OCI-LY7 (cell line): ENCODE data around the gene DMD. TPM values are rescaled to one million over a fixed set of nuclear protein-coding genes. Genes with fewer than 3 reads are reported as not detected.

Experiments
- BruUV-seq: library from RNA; stranded (reverse); fragments of 400-500 nt; replicated peaks from 2 replicates; lab custom pipeline; 2021; lab: Mats Ljungman, UMichigan
- CTCF ChIA-PET: fragments of 300-600 bp; sonication (Branson Sonifier 250); formaldehyde crosslinking; loops from one replicate; lab custom pipeline; 2022; ENCODE audit warnings: antibody characterized with exemption; ENCODE audit not compliant: unreplicated experiment; lab: Charles Lee
- POLR2A ChIA-PET: fragments of 300-600 bp; sonication (Branson Sonifier 250); formaldehyde crosslinking; loops from one replicate; lab custom pipeline; 2022; ENCODE audit warnings: antibody characterized with exemption; lab: Charles Lee
- DNase-seq: peaks from one replicate; pipeline ENCODE4 v3.0.0-alpha.2; 2015; ENCODE audit warnings: low spot score
- H2AFZ ChIP-seq: fragments of 200-600 bp; sonication (generic), shearing (Covaris generic); 2 replicates; pipeline ENCODE4 v1.6.1; 2014; ENCODE audit warnings: mild to moderate bottlenecking, antibody characterized with exemption, low read length, moderate library complexity
- H3K27ac ChIP-seq: fragments of 200-600 bp; sonication (generic); 2 replicates; pipeline ENCODE4 v1.5.1; 2014; ENCODE audit warnings: mixed run types, low read depth, mild to moderate bottlenecking, moderate library complexity, low read length, inconsistent platforms; ENCODE audit not compliant: poor library complexity, severe bottlenecking
- H3K36me3 ChIP-seq: fragments of 200-600 bp; sonication (generic); 2 replicates; pipeline ENCODE4 v1.6.1; 2014; ENCODE audit warnings: mild to moderate bottlenecking, antibody characterized with exemption, low read length, moderate library complexity, mixed read lengths; ENCODE audit not compliant: insufficient read depth
- H3K4me1 ChIP-seq: fragments of 200-600 bp; sonication (generic); 2 replicates; pipeline ENCODE4 v1.5.1; 2014; ENCODE audit warnings: mild to moderate bottlenecking, low read length; ENCODE audit not compliant: insufficient read depth, poor library complexity, severe bottlenecking
- H3K4me2 ChIP-seq: fragments of 200-600 bp; sonication (generic); 2 replicates; pipeline ENCODE4 v1.6.1; 2014; ENCODE audit warnings: mild to moderate bottlenecking, low read length
- H3K4me3 ChIP-seq: fragments of 200-600 bp; sonication (generic); 2 replicates; pipeline ENCODE4 v1.5.1; 2014; ENCODE audit warnings: mild to moderate bottlenecking, low read depth, low read length; ENCODE audit not compliant: poor library complexity, severe bottlenecking
- H3K79me2 ChIP-seq: fragments of 200-600 bp; sonication (generic); 2 replicates; pipeline ENCODE4 v1.6.1; 2016; ENCODE audit warnings: low read depth, mild to moderate bottlenecking, low read length, moderate library complexity, mixed read lengths; ENCODE audit not compliant: insufficient read depth
- H3K9me2 ChIP-seq: fragments of 200-600 bp; sonication (generic); 2 replicates; pipeline ENCODE4 v1.6.1; 2016; ENCODE audit warnings: mild to moderate bottlenecking, low read length, mixed read lengths; ENCODE audit not compliant: insufficient read depth
- H3K9me3 ChIP-seq: fragments of 200-600 bp; sonication (generic); 2 replicates; pipeline ENCODE4 v1.6.1; 2014; ENCODE audit warnings: mild to moderate bottlenecking, mixed run types, low read length, mixed read lengths
- H4K20me1 ChIP-seq: fragments of 200-600 bp; sonication (generic); 2 replicates; pipeline ENCODE4 v1.6.1; 2014; ENCODE audit warnings: mild to moderate bottlenecking, antibody characterized with exemption, low read length, moderate library complexity, mixed read lengths; ENCODE audit not compliant: insufficient read depth
- CTCF ChIP-seq: fragments of 200-600 bp; sonication (generic); conservative IDR thresholded peaks from 2 replicates; pipeline ENCODE4 v1.5.1; 2014; ENCODE audit warnings: mild to moderate bottlenecking, antibody characterized with exemption, low read length, moderate library complexity, mixed read lengths
- EZH2phosphoT487 ChIP-seq: fragments of 200-600 bp; sonication (generic); IDR thresholded peaks from 2 replicates; pipeline ENCODE4 v1.6.1; 2018; ENCODE audit warnings: low read depth, borderline replicate concordance, mild to moderate bottlenecking, mixed run types, antibody characterized with exemption, low read length, moderate library complexity, mixed read lengths
- intact Hi-C: fragments of 100-400 bp; cut with micrococcal nuclease; formaldehyde crosslinking; loops from one replicate; pipeline ENCODE4 v1.10.0; 2022; ENCODE audit not compliant: unreplicated experiment
- total RNA-seq, 2 experiments: library from RNA; depleted of rRNA in 1 of 2; stranded (reverse); fragments of >200 nt in 1 of 2; shearing (Covaris generic) in 1 of 2; gene quantifications; 2 replicates each; pipeline ENCODE4 v1.2.3, GENCODE V29; 2014 to 2022

Gene DMD
- total RNA-seq, 2 experiments from 2014 or later = 20.5 to 61.4 TPM

- Histone ChIP-seq H3K36me3 (no peaks in the 10 kb centered on the region), H3K9me3 (no peaks in the 10 kb centered on the region), H3K4me3 (no peak overlapping the region), H3K4me1 (no peaks in the 10 kb centered on the region), H2AFZ (no peak overlapping the region), H3K79me2 (no peaks in the 10 kb centered on the region), H3K9me2 (no peaks in the 10 kb centered on the region), H4K20me1 (no peaks in the 10 kb centered on the region), H3K27ac (no peak overlapping the region), H3K4me2 (no peak overlapping the region)
- BruUV-seq = no TSS peak
- no peak for DNase-seq
- CTCF ChIA-PET = no interaction called here
- intact Hi-C loops = no loop called here
- POLR2A ChIA-PET = no interaction called here
- TF ChIP-seq CTCF (no peak), EZH2phosphoT487 (no peak)
Measured at GRCh38 chrX:32874839-32875238, 336.5 kb downstream of the DMD start.

- no peaks in the 10 kb centered on the region for H3K9me2 ChIP-seq
- TF ChIP-seq EZH2phosphoT487 (no peak), CTCF (no peak)
- no peak for DNase-seq
- H3K4me3 ChIP-seq = no peak overlapping the region
- H3K79me2 ChIP-seq = no peaks in the 10 kb centered on the region
- intact Hi-C loops = no loop called here
- no peak overlapping the region for H3K4me2 ChIP-seq
- POLR2A ChIA-PET = interaction anchor here (0.6 kb wide), 1 partner anchor 548 kb away, joined by 4 read pairs; no protein-coding TSS in a partner anchor
- no peak overlapping the region for H3K27ac ChIP-seq
- no peaks in the 10 kb centered on the region for H3K36me3 ChIP-seq
- H4K20me1 ChIP-seq = no peaks in the 10 kb centered on the region
- CTCF ChIA-PET = no interaction called here
- H2AFZ ChIP-seq = no peak overlapping the region
- no TSS peak for BruUV-seq
- no peaks in the 10 kb centered on the region for H3K9me3 ChIP-seq
- no peaks in the 10 kb centered on the region for H3K4me1 ChIP-seq
Measured at GRCh38 chrX:32873786-32874185, 337.6 kb downstream of the DMD start.

- TF ChIP-seq CTCF (no peak), EZH2phosphoT487 (no peak)
- Histone ChIP-seq H3K9me3 (no peaks in the 10 kb centered on the region), H3K36me3 (no peaks in the 10 kb centered on the region), H3K27ac (no peak overlapping the region), H3K9me2 (no peaks in the 10 kb centered on the region), H3K4me3 (no peak overlapping the region), H2AFZ (no peak overlapping the region), H3K4me2 (no peak overlapping the region), H3K4me1 (no peaks in the 10 kb centered on the region), H3K79me2 (no peaks in the 10 kb centered on the region), H4K20me1 (no peaks in the 10 kb centered on the region)
- POLR2A ChIA-PET = no interaction called here
- BruUV-seq = no TSS peak
- CTCF ChIA-PET = no interaction called here
- intact Hi-C loops = no loop called here
- no peak for DNase-seq
Measured at GRCh38 chrX:32871636-32872035, 339.7 kb downstream of the DMD start.
